Breast epithelium (tissue), 4 donors: ENCODE measurements around the gene RHOG. TPM values are rescaled to one million over a fixed set of nuclear protein-coding genes. Genes with fewer than 3 reads are reported as not detected.

Source experiments
- DNase-seq, 2 donors: peaks; one replicate each; pipeline ENCODE4 v3.0.0-alpha.2; 2019; ENCODE audit warnings: low spot score in 2 of 2
- H3K27ac ChIP-seq, 2 donors: fragments of 200-600 bp; sonication (generic) in 1 of 2; one replicate each; pipeline ENCODE4 v1.5.1; 2016 to 2019; ENCODE audit warnings: mild to moderate bottlenecking in 1 of 2
- H3K27me3 ChIP-seq, 2 donors: fragments of 200-600 bp; sonication (generic) in 1 of 2; one replicate each; pipeline versions ENCODE4 v1.5.1 to v1.6.0; 2017 to 2019; ENCODE audit warnings: control low read depth in 1 of 2, mild to moderate bottlenecking in 1 of 2
- H3K36me3 ChIP-seq: fragments of 200-600 bp; one replicate; pipeline ENCODE4 v1.5.1; 2019
- H3K4me1 ChIP-seq, 2 donors: fragments of 200-600 bp; sonication (generic); one replicate each; pipeline ENCODE4 v1.5.1; 2016 to 2019; ENCODE audit warnings: control low read depth in 1 of 2
- H3K4me3 ChIP-seq, 3 donors: fragments of 200-600 bp; sonication (generic); 1 replicate in 2 of 3; 2 replicates in 1 of 3; pipeline ENCODE4 v1.5.1; 2016 to 2019; ENCODE audit warnings: mild to moderate bottlenecking in 3 of 3, moderate library complexity in 2 of 3
- H3K9me3 ChIP-seq, 2 donors: fragments of 200-600 bp; sonication (generic) in 1 of 2; one replicate each; pipeline ENCODE4 v1.5.1; 2016 to 2019; ENCODE audit warnings: control low read depth in 1 of 2
- CTCF ChIP-seq, 3 donors: fragments of 450-650 bp; IDR thresholded peaks; one replicate each; pipeline ENCODE4 v1.5.1; 2016 to 2017; ENCODE audit warnings: antibody characterized with exemption in 3 of 3, mild to moderate bottlenecking in 3 of 3, moderate library complexity in 3 of 3
- POLR2A ChIP-seq: fragments of 450-650 bp; IDR thresholded peaks from one replicate; pipeline ENCODE4 v1.6.1; 2016; ENCODE audit warnings: antibody characterized with exemption, mild to moderate bottlenecking, moderate library complexity
- POLR2AphosphoS5 ChIP-seq, 3 donors: sonication (generic); formaldehyde crosslinking; IDR thresholded peaks; one replicate each; pipeline ENCODE4 v1.6.1; 2017; ENCODE audit warnings: antibody characterized with exemption in 3 of 3
- intact Hi-C: fragments of 100-400 bp; cut with DNase I; formaldehyde crosslinking; loops from one replicate; pipeline ENCODE4 v1.15.1; 2023; ENCODE audit warnings: low total_unique reads
- total RNA-seq, 3 donors: library from RNA; depleted of rRNA; stranded (reverse); fragments of >200 nt; gene quantifications; one replicate each; pipeline ENCODE4 v1.1.0, GENCODE V29; 2016

Gene RHOG
- total RNA-seq, 3 donors from 2014 or later = 37.0 to 68.2 (median 37.0) TPM

DNA sequence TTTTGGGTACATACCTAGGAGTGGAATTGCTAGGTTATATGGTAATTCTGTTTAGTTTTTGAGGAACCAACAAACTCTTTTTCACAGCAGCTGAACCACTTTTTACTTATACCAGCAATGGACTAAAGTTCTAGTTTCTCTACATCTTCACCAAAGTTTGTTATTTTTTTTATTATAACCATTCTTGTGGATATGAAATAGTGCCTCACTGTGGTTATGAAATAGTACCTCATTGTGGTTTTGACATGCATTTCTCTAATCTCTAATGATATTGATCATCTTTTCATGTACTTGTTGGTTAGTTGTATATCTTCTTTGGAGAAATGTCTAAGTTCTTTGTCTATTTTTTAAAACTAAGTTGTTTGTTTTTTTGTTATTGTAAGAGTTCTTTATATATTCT lies 41.9 kb upstream of the RHOG start:
- Histone ChIP-seq H3K27me3 (no peaks in the 10 kb centered on the region), H3K4me3 (no peak overlapping the region), H3K36me3 (no peaks in the 10 kb centered on the region), H3K27ac (no peak overlapping the region), H3K4me1 (peaks cover 0 to 9% of the 10 kb centered on the region in 2 donors), H3K9me3 (no peaks in the 10 kb centered on the region)
- intact Hi-C loops = no loop called here
- no peak for DNase-seq
- TF ChIP-seq POLR2A (no peak), POLR2AphosphoS5 (IDR thresholded peaks at IDR 0.05) (no peak), CTCF (IDR thresholded peaks at IDR 0.05) (no peak)

- Histone ChIP-seq H3K36me3 (no peaks in the 10 kb centered on the region), H3K27me3 (no peaks in the 10 kb centered on the region), H3K4me1 (peaks cover 0 to 9% of the 10 kb centered on the region in 2 donors), H3K4me3 (no peak overlapping the region), H3K27ac (peak overlapping the region in 1 of 2 donors; percentile 21), H3K9me3 (no peaks in the 10 kb centered on the region)
- intact Hi-C loops = no loop called here
- no peak for DNase-seq
- TF ChIP-seq CTCF (IDR thresholded peaks at IDR 0.05) (no peak), POLR2AphosphoS5 (IDR thresholded peaks at IDR 0.05) (no peak), POLR2A (no peak)
These were observed 40.0 kb upstream of the RHOG start for GRCh38 chr11:3880724-3881123.

GRCh38 chr11:3879967-3880542 lies 39.3 kb upstream of the RHOG start:
- no peak for DNase-seq
- no peaks in the 10 kb centered on the region for H3K27me3 ChIP-seq
- TF ChIP-seq POLR2AphosphoS5 (IDR thresholded peaks at IDR 0.05) (no peak), CTCF (IDR thresholded peaks at IDR 0.05) (no peak), POLR2A (no peak)
- no peak overlapping the region for H3K4me3 ChIP-seq
- H3K4me1 ChIP-seq = peaks cover 0 to 9% of the 10 kb centered on the region in 2 donors
- intact Hi-C loops = no loop called here
- no peaks in the 10 kb centered on the region for H3K9me3 ChIP-seq
- no peaks in the 10 kb centered on the region for H3K36me3 ChIP-seq
- H3K27ac ChIP-seq = peak overlapping the region; percentile 21 to 38

- no peak for DNase-seq
- intact Hi-C loops = no loop called here
- Histone ChIP-seq H3K4me3 (no peak overlapping the region), H3K36me3 (no peaks in the 10 kb centered on the region), H3K27ac (peak overlapping the region; percentile 21 to 38), H3K9me3 (no peaks in the 10 kb centered on the region), H3K4me1 (peaks cover 0 to 9% of the 10 kb centered on the region in 2 donors), H3K27me3 (no peaks in the 10 kb centered on the region)
- TF ChIP-seq POLR2AphosphoS5 (IDR thresholded peaks at IDR 0.05) (no peak), CTCF (IDR thresholded peaks at IDR 0.05) (no peak), POLR2A (no peak)
These were observed 38.6 kb upstream of the RHOG start for GRCh38 chr11:3879216-3879966.

DNA sequence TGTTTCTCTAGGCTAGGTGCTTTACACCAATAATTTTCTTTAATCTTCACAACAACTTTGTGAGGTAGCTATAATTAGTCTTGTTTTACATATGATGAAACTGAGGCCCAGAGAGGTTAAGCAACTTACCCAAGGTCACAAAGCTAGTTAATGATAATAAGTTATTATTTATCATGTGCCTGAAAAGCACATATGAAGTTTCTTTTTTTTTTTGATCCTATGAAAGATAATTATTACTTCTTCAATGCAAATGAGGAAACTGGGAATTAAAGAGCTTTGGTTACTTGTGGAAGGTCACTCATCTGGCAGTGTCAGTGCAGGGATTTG lies 37.5 kb upstream of the RHOG start:
- DNase-seq = no peak
- no peaks in the 10 kb centered on the region for H3K9me3 ChIP-seq
- H3K4me3 ChIP-seq = no peak overlapping the region
- no peaks in the 10 kb centered on the region for H3K27me3 ChIP-seq
- intact Hi-C loops = no loop called here
- H3K36me3 ChIP-seq = no peaks in the 10 kb centered on the region
- H3K4me1 ChIP-seq = peaks cover 0 to 9% of the 10 kb centered on the region in 2 donors
- TF ChIP-seq POLR2A (no peak), CTCF (IDR thresholded peaks at IDR 0.05) (no peak), POLR2AphosphoS5 (IDR thresholded peaks at IDR 0.05) (no peak)
- H3K27ac ChIP-seq = peak overlapping the region; percentile 45 to 57
